ENCODE measurements around the gene CABLES1. TPM values are rescaled to one million over a fixed set of nuclear protein-coding genes. Genes with fewer than 3 reads are reported as not detected.

CABLES1 gene
- total and polyA plus RNA-seq, 2 of the 4 experiments (the other 2 are of a cell fraction) = 4.7 to 5.7 TPM

- no peak overlapping the region for H3K56ac ChIP-seq (ENCODE audit: extremely low read depth, insufficient read depth, low read length)
- no peak overlapping the region for H3K4me2 ChIP-seq (ENCODE audit: low read depth, low read length)
- no peak overlapping the region for H2BK15ac ChIP-seq (ENCODE audit: low read depth, low read length)
- dilution Hi-C loops (cut with HindIII; ENCODE audit: low sequenced_read_pairs, unreplicated experiment) = no loop called here
- no peak overlapping the region for H3K14ac ChIP-seq (replicated peaks; ENCODE audit: low read depth, low read length)
- H2BK20ac ChIP-seq (ENCODE audit: low read depth, low read length) = no peak overlapping the region
- no peak overlapping the region for H3K9ac ChIP-seq (ENCODE audit: low read depth, low read length)
- peaks cover 52% of the 10 kb centered on the region for H3K36me3 ChIP-seq (ENCODE audit: control insufficient read depth, insufficient read depth, low read length)
- H2AK5ac ChIP-seq (ENCODE audit: low read depth, low read length) = no peak overlapping the region
- no peak overlapping the region for H2AFZ ChIP-seq (replicated peaks; ENCODE audit: low read length, poor library complexity)
- in situ Hi-C loops (cut with MboI; ENCODE audit: low sequenced_read_pairs) = no loop called here
- H3K4me3 ChIP-seq (ENCODE audit: insufficient read depth, low read depth, low read length) = no peak overlapping the region
- H3K9me1 ChIP-seq (ENCODE audit: insufficient read depth, low read length) = peaks cover 16% of the 10 kb centered on the region
- no peak overlapping the region for H3K27ac ChIP-seq (ENCODE audit: insufficient read depth, low read length)
- H3K23ac ChIP-seq (ENCODE audit: low read depth, low read length) = no peak overlapping the region
- CTCF ChIA-PET = no interaction called here
- no peak overlapping the region for H2BK120ac ChIP-seq (ENCODE audit: low read depth, low read length)
- no peaks in the 10 kb centered on the region for H3K9me3 ChIP-seq (ENCODE audit: control insufficient read depth, insufficient read depth, low read length)
- H4K91ac ChIP-seq (ENCODE audit: insufficient read depth, low read depth, low read length) = no peak overlapping the region
- H3K4me1 ChIP-seq (ENCODE audit: control insufficient read depth, insufficient read depth, low read length) = peaks cover 13% of the 10 kb centered on the region
- ATAC-seq (ENCODE audit: low read depth) (no peak), DNase-seq (no peak)
- H3K4ac ChIP-seq (ENCODE audit: low read depth, low read length) = no peak overlapping the region
- intact Hi-C loops (cut with micrococcal nuclease) = no loop called here
- no peak overlapping the region for H2AK9ac ChIP-seq (replicated peaks; ENCODE audit: low read depth, low read length, poor library complexity)
- no peaks in the 10 kb centered on the region for H4K20me1 ChIP-seq (ENCODE audit: insufficient read depth, low read length)
- TF ChIP-seq MAFK (IDR thresholded peaks at IDR 0.05; ENCODE audit: low read depth, low read length) = no peak
- no peak for TF ChIP-seq CTCF (conservative IDR thresholded peaks at IDR 0.05; ENCODE audit: low read depth, low read length)
- TF ChIP-seq CEBPB (IDR thresholded peaks at IDR 0.05; ENCODE audit: low read depth, low read length) = no peak
- no peak for TF ChIP-seq SMC3 (IDR thresholded peaks at IDR 0.05; ENCODE audit: low read depth, low read length)
- no peak for TF ChIP-seq MXI1 (IDR thresholded peaks at IDR 0.05; ENCODE audit: borderline replicate concordance, low read depth, low read length)
- H2BK5ac ChIP-seq (ENCODE audit: low read depth, low read length, poor library complexity, severe bottlenecking) = no peak overlapping the region
- no peak overlapping the region for H3K18ac ChIP-seq (ENCODE audit: low read depth, low read length)
- 89% methylated on average over 3 of the region's 11 CpGs; no CpG with 5 or more reads in 1 of the 2 experiments for WGBS, 2 experiments (ENCODE audit: extremely low coverage in 2 of 2, insufficient read length in 1 of 2)
- no peaks in the 10 kb centered on the region for H3K27me3 ChIP-seq (ENCODE audit: control insufficient read depth, insufficient read depth, low read length)
- H3K79me1 ChIP-seq (ENCODE audit: low read depth in 1 of 2, low read length in 2 of 2) = peaks cover 12 to 17% of the 10 kb centered on the region in 2 experiments; a peak in 2 of 4 replicates
- no peak overlapping the region for H4K8ac ChIP-seq (ENCODE audit: low read depth in 2 of 2, low read length in 2 of 2)
- POLR2A ChIA-PET (ENCODE audit: unreplicated experiment) = no interaction called here
- BruUV-seq (replicated peaks) = no TSS peak
- H4K5ac ChIP-seq (ENCODE audit: low read depth, low read length) = no peak overlapping the region
Measured at GRCh38 chr18:23235860-23236259, 100.6 kb downstream of the CABLES1 start.
